HG03108 (cell line): ENCODE results near the gene DLG3.

Experiments used
- ATAC-seq: cut with Tn5 transposase; IDR thresholded peaks from one replicate; pipeline ENCODE4 v1.9.1; 2021; ENCODE audit warnings: moderate library complexity; ENCODE audit not compliant: unreplicated experiment

DLG3 gene

GRCh38 chrX:70476166-70476933 is 31.7 kb downstream of the DLG3 start:
- ATAC-seq: no peak

- ATAC-seq: no peak
These were observed 32.5 kb downstream of the DLG3 start for GRCh38 chrX:70476934-70477733.

GRCh38 chrX:70477734-70478075 is 33.1 kb downstream of the DLG3 start:
- no peak for ATAC-seq

- ATAC-seq: no peak
These were observed 34.1 kb downstream of the DLG3 start for GRCh38 chrX:70478526-70479245.

- no peak for ATAC-seq
These were observed 34.7 kb downstream of the DLG3 start for GRCh38 chrX:70479247-70479921.

- no peak for ATAC-seq
These were observed 35.5 kb downstream of the DLG3 start for GRCh38 chrX:70479922-70480659.

- ATAC-seq: no peak
These were observed 36.0 kb downstream of the DLG3 start for GRCh38 chrX:70480660-70481018.

GRCh38 chrX:70481471-70482270 is 37.0 kb downstream of the DLG3 start:
- ATAC-seq: no peak

- ATAC-seq: no peak
These were observed 37.7 kb downstream of the DLG3 start for GRCh38 chrX:70482300-70482699.

- ATAC-seq: no peak
These were observed 40.8 kb downstream of the DLG3 start for GRCh38 chrX:70485466-70485865.

- no peak for ATAC-seq
These were observed 44.2 kb downstream of the DLG3 start for GRCh38 chrX:70488856-70489255.

- no peak for ATAC-seq
These were observed 49.8 kb downstream of the DLG3 start for GRCh38 chrX:70494441-70494840.

- no peak for ATAC-seq
These were observed 51.9 kb downstream of the DLG3 start for GRCh38 chrX:70496491-70496890.

- no peak for ATAC-seq
These were observed 52.4 kb downstream of the DLG3 start for GRCh38 chrX:70497026-70497425.

GRCh38 chrX:70498129-70498528 is 53.5 kb downstream of the DLG3 start:
- ATAC-seq: no peak

GRCh38 chrX:70500826-70501225 is 56.2 kb downstream of the DLG3 start:
- no peak for ATAC-seq

- ATAC-seq: no peak
These were observed 60.3 kb downstream of the DLG3 start for GRCh38 chrX:70504772-70505450.

- ATAC-seq: no peak
These were observed 60.8 kb downstream of the DLG3 start for GRCh38 chrX:70505451-70505841.

- ATAC-seq: no peak
These were observed 63.8 kb downstream of the DLG3 start for GRCh38 chrX:70508296-70508911.
